GM18868 (cell line): ENCODE measurements around the gene NRCAM.

Experiments
- ATAC-seq: cut with Tn5 transposase; IDR thresholded peaks from one replicate; pipeline ENCODE4 v1.9.1; 2021; ENCODE audit warnings: mild to moderate bottlenecking, moderate library complexity; ENCODE audit not compliant: unreplicated experiment

The NRCAM gene

GRCh38 chr7:108222236-108222892 lies 233.9 kb downstream of the NRCAM start:
- no peak for ATAC-seq

- peak; percentile 89 for ATAC-seq
These were observed 244.6 kb downstream of the NRCAM start for GRCh38 chr7:108211382-108212201.

- ATAC-seq = no peak
These were observed 245.4 kb downstream of the NRCAM start for GRCh38 chr7:108210796-108211195.

GRCh38 chr7:108205311-108205710 lies 250.9 kb downstream of the NRCAM start:
- ATAC-seq = no peak

- ATAC-seq = no peak
These were observed 251.9 kb downstream of the NRCAM start for GRCh38 chr7:108204281-108204796.

- ATAC-seq = peak; percentile 71
These were observed 252.7 kb downstream of the NRCAM start for GRCh38 chr7:108203537-108203936.

GRCh38 chr7:108202743-108203142 lies 253.5 kb downstream of the NRCAM start:
- no peak for ATAC-seq

- no peak for ATAC-seq
These were observed 254.5 kb downstream of the NRCAM start for GRCh38 chr7:108201766-108202165.

- ATAC-seq = no peak
These were observed 255.9 kb downstream of the NRCAM start for GRCh38 chr7:108200326-108200725.

GRCh38 chr7:108197371-108198091 lies 258.7 kb downstream of the NRCAM start:
- no peak for ATAC-seq

- no peak for ATAC-seq
These were observed 260.2 kb downstream of the NRCAM start for GRCh38 chr7:108196004-108196403.

- ATAC-seq = no peak
These were observed 262.4 kb downstream of the NRCAM start for GRCh38 chr7:108193594-108194498.

GRCh38 chr7:108190891-108191290 lies 265.3 kb downstream of the NRCAM start:
- no peak for ATAC-seq

- peak; percentile 98 for ATAC-seq
These were observed 266.4 kb downstream of the NRCAM start for GRCh38 chr7:108189733-108190388.

- no peak for ATAC-seq
These were observed 267.5 kb downstream of the NRCAM start for GRCh38 chr7:108188724-108189123.

GRCh38 chr7:108181073-108181985 lies 274.9 kb downstream of the NRCAM start:
- peak; percentile 53 for ATAC-seq

- no peak for ATAC-seq
These were observed 277.8 kb downstream of the NRCAM start for GRCh38 chr7:108178398-108178797.

GRCh38 chr7:108171164-108171563 lies 285.1 kb downstream of the NRCAM start:
- ATAC-seq = no peak

GRCh38 chr7:108170251-108170650 lies 286.0 kb downstream of the NRCAM start:
- ATAC-seq = no peak
